HG03039 (cell line): ENCODE measurements around the gene KRTAP3-1.
"Not testable (repeated sequence)": the region's sequence is repeated elsewhere in the genome, so short reads cannot be mapped to it uniquely, and the experiment has no call there.

Source experiments
- ATAC-seq: cut with Tn5 transposase; IDR thresholded peaks from one replicate; pipeline ENCODE4 v1.9.1; 2021; ENCODE audit warnings: mild to moderate bottlenecking, moderate library complexity; ENCODE audit not compliant: unreplicated experiment

The KRTAP3-1 gene

GRCh38 chr17:41008811-41009210, at the start of gene KRTAP3-1:
KRTAP3-1 (minus strand) TSS chr17:41009128; CDS start chr17:41009074, 54 bp downstream.
- ATAC-seq: no peak

DNA sequence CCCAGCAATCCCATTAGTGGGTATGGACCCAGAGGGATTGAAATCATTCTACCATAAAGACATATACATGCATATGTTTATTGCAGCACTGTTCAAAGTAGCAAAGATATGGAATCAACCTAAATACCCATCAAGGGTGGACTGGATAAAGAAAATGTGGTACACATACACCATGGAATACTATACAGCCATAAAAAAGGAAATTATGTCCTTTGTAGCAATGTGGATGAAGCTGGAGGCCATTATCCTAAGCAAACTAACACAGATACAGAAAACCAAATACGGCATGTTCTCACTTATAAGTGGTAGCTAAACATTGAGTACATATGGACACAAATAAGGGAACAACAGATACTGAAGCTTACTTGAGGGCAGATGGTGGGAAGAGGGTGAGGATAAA, 48.6 kb upstream of the KRTAP3-1 start:
- no peak for ATAC-seq

DNA sequence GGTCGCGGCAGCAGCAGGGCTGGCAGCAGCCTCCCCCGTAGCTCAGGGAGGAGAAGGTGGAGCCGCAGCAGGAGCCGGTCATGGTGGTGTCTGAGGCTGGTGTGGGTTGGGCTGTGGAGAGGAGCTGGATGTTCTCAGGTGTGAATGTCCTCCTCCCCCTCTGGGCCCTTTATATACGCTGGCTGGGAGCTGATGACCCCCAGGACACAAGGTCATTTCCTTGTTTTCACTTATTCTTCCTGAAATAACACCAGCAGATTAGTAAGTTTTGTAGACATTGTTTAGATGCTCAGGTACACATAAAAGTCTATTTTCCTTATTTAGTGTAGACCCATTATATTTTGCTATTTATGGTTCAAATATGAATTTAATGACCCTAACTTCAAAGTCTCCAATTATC, 46.2 kb upstream of the KRTAP3-1 start, which contains the start of gene KRTAP2-2:
Gene KRTAP2-2 (minus strand): TSS at position 101 of the 400 bp plus-strand sequence. CDS start 19 bp downstream, at position 82.
- ATAC-seq: not testable (repeated sequence)

DNA sequence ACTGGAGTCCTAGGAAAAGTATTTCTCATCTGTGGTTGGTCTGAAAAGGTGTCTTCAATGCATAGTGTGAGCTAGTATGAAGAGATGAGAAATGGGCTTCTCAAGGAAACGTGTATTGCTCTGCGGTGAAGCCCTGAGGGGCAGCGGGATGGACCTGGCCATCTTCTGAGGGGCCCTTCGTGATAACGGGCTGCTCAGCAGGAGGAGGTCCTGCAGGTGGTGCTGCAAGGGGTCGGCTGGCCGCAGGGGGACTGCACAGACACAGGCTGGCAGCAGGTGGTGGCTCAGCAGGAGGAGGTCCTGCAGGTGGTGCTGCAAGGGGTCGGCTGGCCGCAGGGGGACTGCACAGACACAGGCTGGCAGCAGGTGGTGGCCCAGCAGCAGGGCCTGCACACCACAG, 45.6 kb upstream of the KRTAP3-1 start:
- ATAC-seq: not testable (repeated sequence)

- ATAC-seq: no peak
Observed at GRCh38 chr17:41054025-41054424, 45.1 kb upstream of the KRTAP3-1 start.

GRCh38 chr17:41052566-41052965, 43.6 kb upstream of the KRTAP3-1 start:
- no peak for ATAC-seq

DNA sequence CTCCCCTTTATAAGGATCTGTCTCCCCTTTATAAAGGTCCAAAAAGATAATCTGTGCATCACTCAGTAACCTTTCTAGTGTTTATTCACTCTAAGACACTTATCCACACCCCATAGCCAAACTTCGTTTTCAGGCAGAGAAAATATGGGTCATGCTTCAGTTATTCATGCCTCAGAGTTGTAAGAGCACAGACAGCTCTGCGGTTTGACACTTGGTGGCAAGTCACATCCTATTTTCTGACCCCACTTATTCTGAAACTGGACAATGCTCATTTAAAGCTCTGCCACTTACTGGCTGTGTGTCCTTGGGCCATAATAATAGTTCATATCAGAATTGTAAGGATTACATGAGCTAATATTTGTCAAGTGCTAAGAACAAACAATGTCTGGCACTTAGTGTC, 40.2 kb upstream of the KRTAP3-1 start:
- ATAC-seq: no peak

DNA sequence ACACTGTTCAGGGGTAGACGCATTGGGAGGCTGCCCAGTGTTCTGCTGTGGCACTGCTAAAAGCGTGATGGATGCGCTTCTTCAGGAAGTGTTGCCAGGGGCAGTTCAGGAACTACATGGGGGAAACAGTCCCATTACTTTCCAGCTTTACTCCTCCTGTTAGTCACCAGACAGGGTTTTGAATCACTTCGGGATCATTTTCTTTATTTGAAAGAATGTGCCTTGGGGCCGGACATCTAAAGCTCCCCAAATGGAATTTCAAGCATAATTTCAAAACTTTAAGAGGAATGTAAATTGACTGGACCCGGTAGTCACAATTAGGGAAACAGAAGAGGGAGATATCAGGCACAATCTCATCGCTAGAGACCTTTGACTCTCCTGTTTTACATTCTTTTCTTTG, 39.5 kb upstream of the KRTAP3-1 start:
- ATAC-seq: no peak

DNA sequence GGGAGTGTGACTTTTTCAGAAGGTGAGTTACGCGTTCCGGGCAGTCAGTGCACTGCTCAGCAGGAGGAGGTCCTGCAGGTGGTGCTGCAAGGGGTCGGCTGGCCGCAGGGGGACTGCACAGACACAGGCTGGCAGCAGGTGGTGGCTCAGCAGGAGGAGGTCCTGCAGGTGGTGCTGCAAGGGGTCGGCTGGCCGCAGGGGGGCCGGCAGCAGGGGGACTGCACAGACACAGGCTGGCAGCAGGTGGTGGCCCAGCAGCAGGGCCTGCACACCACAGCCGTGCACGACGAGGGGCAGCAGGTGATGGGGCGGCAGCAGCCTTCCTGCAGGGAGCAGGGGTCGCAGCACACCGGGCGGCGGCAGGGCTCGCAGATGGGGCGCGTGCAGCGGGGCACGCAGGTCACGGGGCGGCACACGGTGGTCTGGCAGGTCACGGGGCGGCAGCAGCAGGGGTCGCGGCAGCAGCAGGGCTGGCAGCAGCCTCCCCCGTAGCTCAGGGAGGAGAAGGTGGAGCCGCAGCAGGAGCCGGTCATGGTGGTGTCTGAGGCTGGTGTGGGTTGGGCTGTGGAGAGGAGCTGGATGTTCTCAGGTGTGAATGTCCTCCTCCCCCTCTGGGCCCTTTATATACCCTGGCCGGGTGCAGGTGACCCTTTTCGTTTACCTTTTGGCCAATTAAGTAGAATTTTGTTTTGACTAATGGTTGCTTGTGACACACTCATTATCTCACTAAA, 38.0 kb upstream of the KRTAP3-1 start, which contains the start of gene KRTAP2-1:
Gene KRTAP2-1 (minus strand): TSS at position 582 of the 731 bp plus-strand sequence. CDS start 49 bp downstream, at position 533.
- not testable (repeated sequence) for ATAC-seq

- ATAC-seq: no peak
Observed at GRCh38 chr17:41042953-41043352, 34.0 kb upstream of the KRTAP3-1 start.

DNA sequence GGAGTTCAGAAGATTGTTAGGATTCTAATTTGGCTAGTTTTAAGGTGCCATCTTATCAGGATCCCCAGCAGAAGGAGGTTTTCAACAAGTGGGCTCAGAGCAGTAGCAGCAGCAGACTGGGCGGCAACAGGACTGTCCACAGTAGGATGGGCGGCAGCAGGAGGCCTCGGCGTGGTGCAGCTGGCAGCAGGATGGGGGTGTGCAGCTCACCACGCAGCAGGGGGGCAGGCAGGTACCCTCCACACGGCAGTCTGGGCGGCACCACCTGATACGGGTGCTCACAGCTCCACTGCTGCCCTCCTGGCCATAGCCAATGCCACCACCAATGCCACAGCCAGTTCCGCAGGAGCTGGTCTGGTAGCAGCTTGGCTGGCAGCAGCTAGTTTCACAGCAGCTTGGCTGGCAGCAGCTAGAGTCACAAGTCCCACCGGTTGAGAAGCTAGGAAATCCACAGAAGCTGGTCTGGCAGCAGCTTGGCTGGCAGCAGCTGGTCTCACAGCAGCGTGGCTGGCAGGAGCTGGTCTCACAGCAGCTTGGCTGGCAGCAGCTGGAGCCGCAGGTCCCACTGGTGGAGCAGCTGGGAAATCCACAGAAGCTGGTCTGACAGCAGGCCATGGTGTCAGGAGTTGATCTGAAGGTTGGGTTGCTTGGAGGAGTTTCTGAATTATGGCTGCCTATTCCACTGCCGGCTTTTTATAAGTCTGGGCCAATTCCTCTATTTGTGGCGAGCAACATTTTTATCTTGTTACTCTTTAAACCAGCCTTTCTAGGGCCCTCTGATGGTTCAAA, 32.0 kb upstream of the KRTAP3-1 start, which contains the start of gene KRTAP1-1:
Gene KRTAP1-1 (minus strand): TSS at position 668 of the 789 bp plus-strand sequence. CDS start 53 bp downstream, at position 615.
- ATAC-seq: not testable (repeated sequence)

DNA sequence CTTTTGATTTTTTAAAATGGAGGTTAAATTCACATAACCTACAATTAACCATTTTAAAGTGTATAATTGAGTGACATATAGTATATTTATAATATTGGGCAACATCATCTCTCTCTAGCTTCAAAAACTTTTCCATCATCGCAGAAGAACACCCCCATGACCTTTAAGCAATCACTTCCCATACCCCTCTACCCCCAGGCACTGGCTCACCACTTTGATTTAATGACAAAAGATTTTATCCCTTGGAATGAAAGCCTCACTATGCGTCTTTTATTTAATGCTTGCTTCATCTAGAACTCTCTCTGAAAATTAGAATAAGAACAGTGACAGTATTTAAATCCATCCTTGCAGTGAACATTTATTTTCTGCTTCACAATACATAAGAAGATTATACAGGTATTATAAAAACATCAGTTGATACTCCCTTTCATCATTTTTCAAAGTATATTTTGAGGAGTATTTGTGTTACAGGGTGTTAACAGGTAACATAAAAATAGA, 29.0 kb upstream of the KRTAP3-1 start:
- no peak for ATAC-seq

DNA sequence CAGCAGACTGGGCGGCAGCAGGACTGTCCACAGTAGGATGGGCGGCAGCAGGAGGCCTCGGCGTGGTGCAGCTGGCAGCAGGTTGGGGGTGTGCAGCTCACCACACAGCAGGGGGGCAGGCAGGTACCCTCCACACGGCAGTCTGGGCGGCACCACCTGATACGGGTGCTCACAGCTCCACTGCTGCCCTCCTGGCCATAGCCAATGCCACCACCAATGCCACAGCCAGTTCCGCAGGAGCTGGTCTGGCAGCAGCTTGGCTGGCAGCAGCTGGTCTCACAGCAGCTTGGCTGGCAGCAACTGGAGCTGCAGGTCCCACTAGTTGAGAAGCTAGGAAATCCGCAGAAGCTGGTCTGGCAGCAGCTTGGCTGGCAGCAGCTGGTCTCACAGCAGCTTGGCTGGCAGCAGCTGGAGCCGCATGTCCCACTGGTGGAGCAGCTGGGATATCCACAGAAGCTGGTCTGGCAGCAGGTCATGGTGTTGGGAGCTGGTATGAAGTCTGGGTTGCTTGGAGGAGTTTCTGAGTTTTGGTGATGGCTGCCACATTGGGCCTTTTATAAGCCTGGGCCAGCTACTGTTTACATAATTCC, 25.5 kb upstream of the KRTAP3-1 start, which contains the start of gene KRTAP1-3:
Gene KRTAP1-3 (minus strand): TSS at position 529 of the 590 bp plus-strand sequence. CDS start 53 bp downstream, at position 476.
- ATAC-seq: not testable (repeated sequence)

DNA sequence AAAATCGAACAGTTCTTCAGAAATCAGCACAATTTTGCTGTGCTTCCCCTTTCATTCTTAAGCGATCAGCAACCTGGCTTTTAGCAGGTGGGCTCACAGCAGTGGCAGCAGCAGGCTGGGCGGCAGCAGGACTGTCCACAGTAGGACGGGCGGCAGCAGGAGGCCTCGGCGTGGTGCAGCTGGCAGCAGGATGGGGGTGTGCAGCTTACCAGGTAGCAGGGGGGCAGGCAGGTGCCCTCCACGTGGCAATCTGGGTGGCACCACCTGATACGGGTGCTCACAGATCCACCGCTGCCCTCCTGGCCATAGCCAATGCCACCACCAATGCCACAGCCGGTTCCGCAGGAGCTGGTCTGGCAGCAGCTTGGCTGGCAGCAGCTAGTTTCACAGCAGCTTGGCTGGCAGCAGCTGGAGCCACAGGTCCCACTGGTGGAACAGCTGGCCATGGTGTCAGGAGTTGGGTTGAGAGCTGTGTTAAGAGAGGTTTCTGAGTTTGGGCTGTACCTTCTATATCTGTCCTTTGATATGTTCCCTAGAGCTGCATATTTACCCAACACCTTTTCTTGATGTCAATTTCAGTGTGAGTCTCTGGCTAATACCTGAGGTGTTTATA, 20.8 kb upstream of the KRTAP3-1 start, which contains the start of gene KRTAP1-4:
Gene KRTAP1-4 (minus strand): TSS at position 563 of the 613 bp plus-strand sequence. CDS start 117 bp downstream, at position 446.
- ATAC-seq: no peak

- no peak for ATAC-seq
Observed at GRCh38 chr17:41026715-41027471, 18.0 kb upstream of the KRTAP3-1 start, which contains the start of gene KRTAP1-5. KRTAP1-5 (minus strand) TSS chr17:41027208; CDS start chr17:41027155, 53 bp downstream.

GRCh38 chr17:41024697-41025096, 15.8 kb upstream of the KRTAP3-1 start:
- no peak for ATAC-seq

GRCh38 chr17:41020336-41020735, 11.4 kb upstream of the KRTAP3-1 start:
- ATAC-seq: no peak

DNA sequence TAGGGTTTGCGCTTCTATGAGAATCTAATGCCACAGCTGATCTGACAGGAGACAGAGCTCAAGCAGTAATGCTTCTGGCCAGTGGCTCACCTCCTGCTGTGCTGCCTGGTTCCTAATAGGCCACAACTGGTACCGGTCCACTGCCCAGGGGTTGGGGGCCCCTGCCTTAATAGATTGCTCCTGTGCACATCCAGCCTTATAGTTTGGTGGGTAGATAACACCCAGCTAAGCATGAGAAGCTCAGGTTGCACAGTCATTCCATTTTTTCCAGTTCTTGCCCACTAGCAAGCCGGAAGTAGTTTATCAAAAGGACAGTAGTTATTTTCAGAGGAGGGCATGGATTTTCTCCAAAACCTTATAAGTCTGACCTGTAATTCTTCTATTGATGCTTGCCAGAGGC, 10.5 kb upstream of the KRTAP3-1 start:
- ATAC-seq: no peak

DNA sequence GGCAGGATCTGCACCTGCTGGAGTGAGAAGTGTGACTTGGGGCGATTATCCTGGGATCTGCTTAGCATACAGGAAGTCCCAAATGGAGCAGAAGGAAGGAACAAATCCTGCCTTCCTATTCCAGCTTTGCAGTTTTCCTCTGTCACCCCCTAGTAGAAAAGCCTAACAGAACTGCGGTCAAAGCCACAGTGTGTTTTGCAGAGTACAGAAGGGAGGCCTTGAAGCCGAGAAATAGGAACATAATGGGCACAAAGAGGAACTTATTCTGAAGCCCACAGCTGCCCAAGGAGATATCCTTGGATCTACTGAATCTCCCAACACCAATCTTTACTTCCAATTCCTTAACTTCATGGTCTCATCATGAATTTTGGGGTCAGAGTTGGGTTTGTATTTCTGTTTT, 9.6 kb upstream of the KRTAP3-1 start:
- ATAC-seq: no peak
